Gastroesophageal sphincter (tissue), 3 donors: Measurements from ENCODE around the gene DNAAF9.

Source experiments
- EP300 ChIP-seq: sonication (generic); formaldehyde crosslinking; IDR thresholded peaks from one replicate; pipeline ENCODE4 v1.6.1; 2017; ENCODE audit warnings: antibody characterized with exemption, mild to moderate bottlenecking
- POLR2A ChIP-seq, 2 donors: fragments of 450-650 bp; IDR thresholded peaks; one replicate each; pipeline ENCODE4 v1.6.1; 2017; ENCODE audit warnings: antibody characterized with exemption in 2 of 2, mild to moderate bottlenecking in 2 of 2, moderate library complexity in 1 of 2
- POLR2AphosphoS5 ChIP-seq: sonication (generic); formaldehyde crosslinking; IDR thresholded peaks from one replicate; pipeline ENCODE4 v1.6.1; 2017; ENCODE audit warnings: antibody characterized with exemption
- TF ChIP-seq, protein P1 (sequence below), 4 experiments: fragments of 200-600 bp in 2 of 4; fragments of 450-650 bp in 2 of 4; sonication (generic) in 1 of 4; IDR thresholded peaks; one replicate each; pipeline ENCODE4 v1.5.1; 2017 to 2019; ENCODE audit warnings: antibody characterized with exemption in 4 of 4, mild to moderate bottlenecking in 2 of 4, moderate library complexity in 2 of 4

- TF ChIP-seq POLR2A (IDR thresholded peaks at IDR 0.05): no peak
- TF ChIP-seq, protein P1, sequence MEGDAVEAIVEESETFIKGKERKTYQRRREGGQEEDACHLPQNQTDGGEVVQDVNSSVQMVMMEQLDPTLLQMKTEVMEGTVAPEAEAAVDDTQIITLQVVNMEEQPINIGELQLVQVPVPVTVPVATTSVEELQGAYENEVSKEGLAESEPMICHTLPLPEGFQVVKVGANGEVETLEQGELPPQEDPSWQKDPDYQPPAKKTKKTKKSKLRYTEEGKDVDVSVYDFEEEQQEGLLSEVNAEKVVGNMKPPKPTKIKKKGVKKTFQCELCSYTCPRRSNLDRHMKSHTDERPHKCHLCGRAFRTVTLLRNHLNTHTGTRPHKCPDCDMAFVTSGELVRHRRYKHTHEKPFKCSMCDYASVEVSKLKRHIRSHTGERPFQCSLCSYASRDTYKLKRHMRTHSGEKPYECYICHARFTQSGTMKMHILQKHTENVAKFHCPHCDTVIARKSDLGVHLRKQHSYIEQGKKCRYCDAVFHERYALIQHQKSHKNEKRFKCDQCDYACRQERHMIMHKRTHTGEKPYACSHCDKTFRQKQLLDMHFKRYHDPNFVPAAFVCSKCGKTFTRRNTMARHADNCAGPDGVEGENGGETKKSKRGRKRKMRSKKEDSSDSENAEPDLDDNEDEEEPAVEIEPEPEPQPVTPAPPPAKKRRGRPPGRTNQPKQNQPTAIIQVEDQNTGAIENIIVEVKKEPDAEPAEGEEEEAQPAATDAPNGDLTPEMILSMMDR (IDR thresholded peaks at IDR 0.05): no peak
- TF ChIP-seq POLR2AphosphoS5: no peak
- no peak for TF ChIP-seq EP300
Observed at GRCh38 chr20:3423126-3423525, 15.7 kb upstream of the DNAAF9 start.
